HG03108 (cell line): ENCODE measurements around the gene POMT2.

Experiments
- ATAC-seq: cut with Tn5 transposase; IDR thresholded peaks from one replicate; pipeline ENCODE4 v1.9.1; 2021; ENCODE audit warnings: moderate library complexity; ENCODE audit not compliant: unreplicated experiment

Gene POMT2

GRCh38 chr14:77268989-77269600, 51.6 kb downstream of the POMT2 start:
- no peak for ATAC-seq

- no peak for ATAC-seq
Measured at GRCh38 chr14:77267937-77268699, 52.6 kb downstream of the POMT2 start.

- no peak for ATAC-seq
Measured at GRCh38 chr14:77266336-77266735, 54.3 kb downstream of the POMT2 start.

GRCh38 chr14:77265561-77266335, 54.9 kb downstream of the POMT2 start:
- no peak for ATAC-seq

- no peak for ATAC-seq
Measured at GRCh38 chr14:77265187-77265515, 55.5 kb downstream of the POMT2 start.

- ATAC-seq: no peak
Measured at GRCh38 chr14:77264466-77265186, 56.1 kb downstream of the POMT2 start.

- no peak for ATAC-seq
Measured at GRCh38 chr14:77260631-77261030, 60.1 kb downstream of the POMT2 start.

GRCh38 chr14:77260199-77260598, 60.5 kb downstream of the POMT2 start:
- ATAC-seq: no peak

GRCh38 chr14:77259025-77259715, 61.5 kb downstream of the POMT2 start:
- no peak for ATAC-seq

GRCh38 chr14:77258566-77258965, 62.1 kb downstream of the POMT2 start:
- ATAC-seq: no peak

GRCh38 chr14:77257700-77258099, 63.0 kb downstream of the POMT2 start:
- no peak for ATAC-seq

GRCh38 chr14:77256694-77257093, 64.0 kb downstream of the POMT2 start:
- no peak for ATAC-seq

GRCh38 chr14:77253333-77254190, 67.1 kb downstream of the POMT2 start:
- no peak for ATAC-seq

GRCh38 chr14:77251870-77252269, 68.8 kb downstream of the POMT2 start:
- no peak for ATAC-seq

- ATAC-seq: no peak
Measured at GRCh38 chr14:77250927-77251326, 69.8 kb downstream of the POMT2 start.

- no peak for ATAC-seq
Measured at GRCh38 chr14:77249286-77249685, 71.4 kb downstream of the POMT2 start.

GRCh38 chr14:77248666-77249065, 72.0 kb downstream of the POMT2 start:
- ATAC-seq: no peak

- ATAC-seq: no peak
Measured at GRCh38 chr14:77246784-77247183, 73.9 kb downstream of the POMT2 start.

GRCh38 chr14:77245820-77246219, 74.9 kb downstream of the POMT2 start:
- ATAC-seq: no peak

GRCh38 chr14:77243853-77244252, 76.8 kb downstream of the POMT2 start:
- ATAC-seq: no peak
